Measurements from ENCODE around the gene ATP6V1G1.

Gene ATP6V1G1

DNA sequence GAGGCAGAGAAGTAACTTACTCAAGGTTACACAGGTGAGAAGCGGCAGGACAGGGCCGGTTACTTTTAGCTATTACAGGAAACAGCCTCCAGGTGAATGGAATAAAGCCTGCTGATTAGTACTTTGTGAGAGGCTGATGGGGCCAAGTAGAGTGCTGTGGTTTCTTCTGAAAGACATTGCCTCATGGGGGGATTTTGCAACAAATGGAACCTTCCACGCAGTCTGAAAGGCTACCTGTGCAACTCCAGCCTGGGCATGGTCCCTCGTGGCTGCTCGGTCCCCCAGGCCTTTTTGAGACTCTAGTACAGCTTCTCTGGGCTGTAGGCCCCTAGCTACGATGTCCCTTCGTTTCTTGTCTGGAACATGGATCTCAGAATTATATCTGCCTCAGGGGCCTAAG is 25.5 kb downstream of the ATP6V1G1 start:
- no peak for FAIRE-seq

DNA sequence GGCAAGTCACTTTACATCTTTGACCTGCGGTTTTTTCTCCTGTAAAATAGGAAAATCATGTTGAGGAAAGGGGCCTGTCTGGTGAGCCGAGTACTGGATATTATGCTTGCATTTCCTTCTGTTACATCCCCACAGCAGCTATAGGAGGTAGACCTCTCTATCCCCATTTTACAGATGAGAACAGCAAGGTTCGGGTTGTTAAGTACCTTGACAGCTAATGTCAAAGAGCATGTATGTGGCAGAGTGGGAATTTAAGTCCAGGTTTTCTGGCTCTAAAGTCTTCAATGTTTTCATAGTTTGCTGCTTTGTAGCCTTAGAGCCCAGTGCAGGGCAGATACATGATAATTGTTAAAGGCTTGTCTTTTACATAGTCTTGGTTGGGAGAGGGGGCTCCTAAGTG is 26.4 kb downstream of the ATP6V1G1 start:
- no peak for FAIRE-seq

DNA sequence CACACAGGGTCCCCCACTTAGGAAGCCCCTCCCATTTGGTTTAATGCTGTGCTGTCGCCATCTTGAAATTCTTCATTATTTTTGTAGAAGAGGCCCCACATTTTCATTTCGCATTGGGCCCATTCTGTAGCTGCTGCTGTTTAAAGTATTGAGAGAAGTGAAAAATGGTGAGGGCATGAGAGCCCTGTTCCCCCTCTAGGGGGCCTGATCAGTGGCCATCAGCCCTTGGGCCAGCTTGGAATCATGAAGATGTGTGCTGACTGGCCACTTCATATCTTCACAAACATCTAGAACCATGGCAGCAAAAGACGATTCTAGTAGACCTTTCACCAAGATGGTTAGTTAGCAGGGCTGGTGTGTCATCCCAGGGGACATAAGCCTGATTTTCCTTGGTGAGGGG is 26.8 kb downstream of the ATP6V1G1 start:
- FAIRE-seq = no peak

- FAIRE-seq = no peak
Observed at GRCh38 chr9:114616684-114617520, 29.3 kb downstream of the ATP6V1G1 start.

- FAIRE-seq = no peak
Observed at GRCh38 chr9:114619191-114619761, 31.7 kb downstream of the ATP6V1G1 start.

GRCh38 chr9:114621561-114621960 is 34.0 kb downstream of the ATP6V1G1 start:
- no peak for FAIRE-seq

DNA sequence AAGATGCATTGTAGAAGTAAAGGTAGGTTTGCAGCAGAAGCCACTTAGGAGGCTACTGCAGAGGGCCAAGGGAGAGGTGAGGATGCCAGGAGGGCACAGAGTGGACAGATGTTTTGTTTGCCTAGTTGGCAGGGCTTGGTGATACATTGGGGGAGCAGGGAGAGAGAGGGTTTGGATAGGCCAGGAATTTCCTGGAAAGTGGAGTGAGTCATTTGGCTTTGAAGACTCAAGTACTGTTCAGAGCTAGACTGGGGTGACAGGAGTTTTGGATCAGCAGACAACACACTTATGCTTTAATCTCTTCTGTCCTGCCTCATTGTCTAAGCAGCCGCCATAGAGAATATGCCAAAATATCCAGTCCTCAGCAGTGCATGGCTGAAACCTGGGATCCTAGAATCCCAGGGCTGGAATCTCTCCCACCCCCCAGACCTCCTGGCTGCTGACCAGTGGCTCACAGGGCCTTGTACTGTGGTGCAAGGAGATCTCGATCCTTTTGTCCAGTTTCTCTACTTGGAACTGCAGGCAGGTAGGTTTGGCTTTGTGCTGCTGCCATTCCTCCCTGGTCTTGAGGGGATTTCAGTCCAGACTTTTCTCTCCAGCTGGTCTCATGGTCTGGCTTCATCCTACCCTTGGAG is 34.5 kb downstream of the ATP6V1G1 start:
- FAIRE-seq = no peak

DNA sequence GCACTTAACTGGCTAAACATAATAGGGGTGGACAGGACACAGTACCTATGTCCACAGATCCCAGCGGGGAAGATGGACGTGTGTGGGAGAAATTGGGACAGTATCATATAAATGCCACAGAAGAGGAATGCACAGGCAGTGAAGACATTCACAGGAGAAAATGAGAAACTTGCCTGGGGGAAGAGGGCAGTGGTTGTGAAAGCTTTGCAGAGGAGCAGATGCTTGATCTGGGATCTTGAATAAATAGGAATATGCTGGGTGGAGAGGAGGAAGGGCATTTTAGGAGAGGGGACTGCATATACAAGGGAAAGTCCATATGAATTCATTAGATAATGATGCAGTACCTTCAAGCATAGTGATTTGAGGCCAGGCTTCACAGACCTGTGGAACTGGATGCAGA is 37.1 kb downstream of the ATP6V1G1 start:
- FAIRE-seq = no peak

DNA sequence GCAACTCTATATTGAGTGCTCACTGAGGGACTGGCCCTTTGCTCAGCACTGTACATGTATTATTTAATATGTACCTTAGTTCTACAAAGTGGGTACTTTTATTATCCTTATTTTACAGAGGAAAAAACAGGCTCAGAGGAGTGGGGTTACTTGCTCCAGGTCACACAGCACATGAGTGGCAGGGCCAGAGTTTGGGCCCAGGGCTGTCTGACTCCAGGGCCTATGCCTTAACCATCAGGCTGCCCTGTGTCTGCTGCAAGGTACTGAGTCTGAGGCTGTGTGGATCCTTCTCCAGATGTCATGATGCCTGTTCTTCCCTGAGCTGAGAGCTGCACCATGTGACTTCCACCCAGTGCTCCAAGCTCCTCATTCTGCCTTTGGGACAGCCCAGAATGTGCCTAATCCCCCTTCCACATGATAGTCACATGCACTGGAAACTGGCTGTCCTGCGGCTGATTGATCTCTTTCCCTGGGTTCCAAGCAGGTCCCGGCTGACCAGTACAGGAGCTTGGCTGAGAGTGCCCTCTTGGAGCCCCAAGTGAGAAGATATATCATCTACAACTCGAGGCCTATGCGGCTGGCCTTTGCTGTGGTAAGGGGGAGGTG is 38.9 kb downstream of the ATP6V1G1 start:
- FAIRE-seq = no peak

GRCh38 chr9:114627553-114627952 is 40.0 kb downstream of the ATP6V1G1 start:
- FAIRE-seq = no peak

- FAIRE-seq = no peak
Observed at GRCh38 chr9:114629563-114630090, 42.1 kb downstream of the ATP6V1G1 start.

- no peak for FAIRE-seq
Observed at GRCh38 chr9:114631166-114631565, 43.6 kb downstream of the ATP6V1G1 start.

GRCh38 chr9:114633438-114634089 is 46.0 kb downstream of the ATP6V1G1 start:
- FAIRE-seq = no peak

DNA sequence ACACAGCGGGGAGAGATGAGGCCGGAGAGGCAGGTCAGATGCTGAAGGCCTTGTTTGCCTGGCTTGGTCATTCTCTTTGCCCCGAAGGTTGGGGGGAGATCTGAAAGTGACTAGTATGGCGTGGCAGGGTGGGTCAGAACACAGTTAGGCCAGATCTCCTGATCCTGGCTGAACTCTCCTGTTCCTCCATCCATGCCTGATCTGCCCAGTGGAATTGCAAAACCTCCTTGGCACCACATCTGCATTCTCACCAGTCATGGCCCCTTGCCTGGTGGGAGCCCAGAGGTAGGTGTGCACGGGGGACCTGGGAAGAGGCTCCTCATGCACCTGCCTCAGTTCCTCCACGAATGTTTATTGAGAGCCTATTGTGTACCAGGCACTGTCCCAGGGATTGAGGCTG is 46.8 kb downstream of the ATP6V1G1 start:
- FAIRE-seq = no peak

DNA sequence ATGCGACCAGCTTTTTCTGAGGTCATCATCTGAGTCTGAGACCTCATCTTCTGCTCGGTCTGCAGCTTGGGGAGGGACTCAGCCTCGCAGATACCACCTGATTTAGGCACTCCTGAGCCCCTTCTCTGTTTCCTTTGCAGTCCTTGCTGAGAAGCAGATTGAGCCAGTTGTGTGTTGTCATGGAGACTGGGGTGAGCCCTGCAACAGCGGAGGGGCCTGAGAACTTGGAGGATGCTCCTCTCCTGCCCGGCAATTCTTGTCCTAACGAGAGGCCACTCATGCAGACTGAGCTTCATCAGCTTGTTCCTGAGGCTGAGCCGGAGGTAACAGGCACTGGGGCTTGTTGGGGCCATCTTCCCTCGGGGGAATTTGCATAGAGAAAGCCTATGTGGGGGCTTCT is 50.8 kb downstream of the ATP6V1G1 start:
- no peak for FAIRE-seq

DNA sequence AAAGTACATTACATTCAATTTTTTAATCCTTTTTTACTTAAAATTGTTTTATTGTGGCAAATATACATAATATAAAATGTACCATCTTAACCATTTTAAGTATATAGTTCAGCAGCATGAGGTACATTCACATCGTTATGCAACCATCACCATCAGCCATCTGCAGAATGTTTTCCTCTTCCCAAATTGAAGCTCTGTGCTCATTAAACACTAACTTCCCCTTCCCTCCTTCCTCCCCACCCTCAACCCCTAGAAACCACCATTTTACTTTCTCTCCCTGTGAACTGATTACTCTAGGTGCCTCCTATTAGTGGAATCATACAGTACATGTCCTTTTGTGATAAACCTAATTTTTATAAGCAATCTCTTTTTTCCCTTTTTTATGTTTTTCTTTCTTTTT is 54.4 kb downstream of the ATP6V1G1 start:
- FAIRE-seq = no peak

GRCh38 chr9:114643001-114643400 is 55.4 kb downstream of the ATP6V1G1 start:
- no peak for FAIRE-seq

- no peak for FAIRE-seq
Observed at GRCh38 chr9:114643896-114644295, 56.3 kb downstream of the ATP6V1G1 start.
